Kidney epithelial cell (primary cell): Measurements from ENCODE around the gene TRIM39. TPM values are rescaled to one million over a fixed set of nuclear protein-coding genes. Genes with fewer than 3 reads are reported as not detected.
"Not testable (repeated sequence)": the region's sequence is repeated elsewhere in the genome, so short reads cannot be mapped to it uniquely, and the experiment has no call there.

Experiments
- DNase-seq: peaks from one replicate; pipeline ENCODE4 v3.0.0-alpha.2; 2010; ENCODE audit warnings: low read depth
- H3K27me3 ChIP-seq: 2 replicates; pipeline ENCODE4 v1.6.0; 2011; ENCODE audit warnings: low read length; ENCODE audit not compliant: control insufficient read depth, insufficient read depth
- H3K36me3 ChIP-seq: 2 replicates; pipeline ENCODE4 v1.5.1; 2011; ENCODE audit warnings: low read length; ENCODE audit not compliant: control insufficient read depth, insufficient read depth
- H3K4me3 ChIP-seq: 2 replicates; pipeline ENCODE4 v1.5.1; 2011; ENCODE audit warnings: low read depth, mild to moderate bottlenecking, control low read depth, low read length
- CTCF ChIP-seq: IDR thresholded peaks from 2 replicates; pipeline ENCODE4 v1.5.1; 2011; ENCODE audit warnings: mild to moderate bottlenecking, moderate library complexity, low read length, control low read depth, inconsistent platforms; ENCODE audit not compliant: insufficient read depth, poor library complexity, severe bottlenecking
- total RNA-seq: library from RNA; depleted of rRNA; stranded (reverse); fragments of >200 nt; gene quantifications from 2 replicates; pipeline ENCODE4 v1.2.3, GENCODE V29; 2015

The TRIM39 gene
- 14.9 and 16.1 TPM in 2 replicates for total RNA-seq

GRCh38 chr6:30326526-30327231, at the start of gene TRIM39:
TRIM39 (plus strand) TSS chr6:30326927; CDS start chr6:30329318, 2,391 bp downstream.
- peaks cover 1% of the 10 kb centered on the region for H3K36me3 ChIP-seq
- no peaks in the 10 kb centered on the region for H3K27me3 ChIP-seq
- no peak for DNase-seq
- peak within 1 kb of the TSS; percentile 77 for H3K4me3 ChIP-seq
- TF ChIP-seq CTCF: no peak

DNA sequence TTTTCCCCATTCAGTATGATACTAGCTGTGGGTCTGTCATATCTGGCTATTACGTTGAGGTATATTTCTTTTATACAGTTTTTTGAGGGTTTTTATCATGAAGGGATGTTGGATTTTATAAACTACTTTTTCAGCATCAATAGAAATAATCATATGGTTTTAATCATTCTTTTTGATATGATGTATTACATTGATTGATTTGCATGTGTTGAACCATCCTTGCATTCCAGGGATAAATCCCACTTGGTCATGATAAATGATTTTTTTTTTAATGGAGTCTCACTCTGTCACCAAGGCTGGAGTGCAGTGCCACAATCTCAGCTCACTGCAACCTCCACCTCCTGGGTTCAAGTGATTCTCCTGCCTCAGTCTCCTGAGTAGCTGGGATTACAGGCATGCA, 45.7 kb upstream of the TRIM39 start:
- not testable (repeated sequence) for H3K4me3 ChIP-seq, H3K27me3 ChIP-seq, DNase-seq, H3K36me3 ChIP-seq

- no peak for TF ChIP-seq CTCF
- no peak for DNase-seq
- Histone ChIP-seq H3K27me3 (no peaks in the 10 kb centered on the region), H3K4me3 (no peak overlapping the region), H3K36me3 (no peaks in the 10 kb centered on the region)
These were observed 44.2 kb upstream of the TRIM39 start for GRCh38 chr6:30282522-30282921.

GRCh38 chr6:30283761-30284160, 43.0 kb upstream of the TRIM39 start:
- Histone ChIP-seq H3K36me3 (no peaks in the 10 kb centered on the region), H3K4me3 (no peak overlapping the region), H3K27me3 (no peaks in the 10 kb centered on the region)
- TF ChIP-seq CTCF: no peak
- no peak for DNase-seq

GRCh38 chr6:30287139-30287538, 39.6 kb upstream of the TRIM39 start:
- TF ChIP-seq CTCF: no peak
- Histone ChIP-seq H3K36me3 (peaks cover 1% of the 10 kb centered on the region), H3K27me3 (no peaks in the 10 kb centered on the region)

DNA sequence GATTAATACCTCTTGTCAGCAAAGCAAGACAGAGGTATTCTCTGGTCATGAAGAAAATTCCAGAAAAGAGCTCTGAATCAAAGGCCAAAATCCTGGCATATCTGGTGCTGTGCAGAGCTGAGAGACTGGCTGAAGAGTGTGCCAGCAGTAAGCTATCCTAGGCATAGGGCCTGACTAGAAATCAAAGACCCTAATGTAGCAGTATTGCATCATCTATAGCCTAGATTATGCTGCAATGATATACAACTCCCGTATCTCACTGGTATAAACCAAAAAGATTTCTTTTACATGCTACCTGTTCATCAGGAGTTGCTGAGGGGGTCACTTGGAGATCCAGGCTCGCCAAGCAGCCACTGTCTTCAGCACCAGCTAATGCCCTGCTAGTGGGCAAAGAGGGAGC, 30.9 kb upstream of the TRIM39 start:
- no peak overlapping the region for H3K4me3 ChIP-seq
- no peaks in the 10 kb centered on the region for H3K27me3 ChIP-seq
- no peak for DNase-seq
- TF ChIP-seq CTCF: no peak
- H3K36me3 ChIP-seq: peaks cover 3% of the 10 kb centered on the region

More at GRCh38 chr6:30287139-30287538, 39.6 kb upstream of the TRIM39 start:
- no peak for DNase-seq
- H3K4me3 ChIP-seq: no peak overlapping the region
